Vagina (tissue), 2 donors: ENCODE measurements around the gene TSEN54.

Experiments used
- CTCF ChIP-seq, 3 experiments: fragments of 450-650 bp in 2 of 3; fragments of 200-600 bp in 1 of 3; sonication (generic) in 1 of 3; IDR thresholded peaks; one replicate each; pipeline ENCODE4 v1.5.1; 2017 to 2019; ENCODE audit warnings: antibody characterized with exemption in 3 of 3, mild to moderate bottlenecking in 2 of 3, moderate library complexity in 2 of 3
- POLR2A ChIP-seq, 2 donors: fragments of 450-650 bp; IDR thresholded peaks; one replicate each; pipeline ENCODE4 v1.6.1; 2017; ENCODE audit warnings: antibody characterized with exemption in 2 of 2, mild to moderate bottlenecking in 2 of 2, moderate library complexity in 2 of 2
- POLR2AphosphoS5 ChIP-seq, 2 donors: sonication (generic); formaldehyde crosslinking; IDR thresholded peaks; one replicate each; pipeline ENCODE4 v1.9.0; 2017; ENCODE audit warnings: antibody characterized with exemption in 2 of 2, mild to moderate bottlenecking in 2 of 2, low read depth in 1 of 2; ENCODE audit not compliant: insufficient read depth in 1 of 2

DNA sequence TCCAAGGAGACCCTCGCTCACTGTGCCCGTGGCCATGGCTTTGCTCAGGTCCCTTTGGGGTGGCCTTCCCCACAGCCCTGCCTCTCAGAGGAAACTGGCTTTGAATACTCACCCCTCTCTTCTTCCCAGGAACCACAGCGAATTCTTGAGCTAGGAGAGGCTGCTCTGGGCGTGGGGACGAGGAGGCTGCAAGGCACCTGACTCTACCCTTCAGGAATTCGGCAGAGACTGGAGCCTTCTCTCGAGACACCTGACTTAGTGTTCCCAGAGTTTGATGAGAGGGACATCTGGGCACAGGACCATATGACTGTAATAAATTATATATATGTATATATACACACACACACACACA, 15.4 kb downstream of the TSEN54 start:
- no peak for TF ChIP-seq CTCF (IDR thresholded peaks at IDR 0.05)
- TF ChIP-seq POLR2A (IDR thresholded peaks at IDR 0.05) = no peak
- TF ChIP-seq POLR2AphosphoS5 (IDR thresholded peaks at IDR 0.05; ENCODE audit: insufficient read depth in 1 of 2, low read depth in 1 of 2) = no peak
